Fibroblast of lung (primary cell): Measurements from ENCODE around the gene CCDC57. TPM values are rescaled to one million over a fixed set of nuclear protein-coding genes. Genes with fewer than 3 reads are reported as not detected.
A peak's percentile ranks its signal among the peaks of the same experiment; 100 is the strongest.

Source experiments
- DNase-seq, 2 donors: peaks; one replicate each; pipeline versions ENCODE4 v3.0.0 to v3.0.0-alpha.2; 2010; ENCODE audit warnings: low read depth in 2 of 2
- H2AFZ ChIP-seq: 2 replicates; pipeline ENCODE4 v1.5.1; 2012; ENCODE audit warnings: low read length, control low read depth, inconsistent platforms
- H3K27ac ChIP-seq: 2 replicates; pipeline ENCODE4 v1.5.1; 2011; ENCODE audit warnings: low read length, control low read depth; ENCODE audit not compliant: insufficient read depth
- H3K27me3 ChIP-seq: 2 replicates; pipeline ENCODE4 v1.5.1; 2011; ENCODE audit warnings: mild to moderate bottlenecking, low read length; ENCODE audit not compliant: control insufficient read depth, insufficient read depth
- H3K36me3 ChIP-seq: 2 replicates; pipeline ENCODE4 v1.5.1; 2011; ENCODE audit warnings: low read length; ENCODE audit not compliant: control insufficient read depth, insufficient read depth
- H3K4me1 ChIP-seq: 2 replicates; pipeline ENCODE4 v1.5.1; 2011; ENCODE audit warnings: low read length; ENCODE audit not compliant: control insufficient read depth, insufficient read depth; ENCODE audit errors: extremely low read depth
- H3K4me2 ChIP-seq: 2 replicates; pipeline ENCODE4 v1.5.1; 2011; ENCODE audit warnings: low read length, control low read depth; ENCODE audit not compliant: insufficient read depth; ENCODE audit errors: extremely low read depth
- H3K4me3 ChIP-seq, 4 experiments: fragments of 200-600 bp in 1 of 4; sonication (generic) in 1 of 4; replicated peaks in 1 of 4; 2 replicates each; pipeline ENCODE4 v1.5.1; 2011 to 2016; ENCODE audit warnings: low read length in 4 of 4, low read depth in 3 of 4, mild to moderate bottlenecking in 3 of 4, control low read depth in 2 of 4, inconsistent platforms in 1 of 4, mixed read lengths in 1 of 4; ENCODE audit not compliant: insufficient read depth in 1 of 4; ENCODE audit errors: control extremely low read depth in 1 of 4
- H3K79me2 ChIP-seq: 2 replicates; pipeline ENCODE4 v1.5.1; 2012; ENCODE audit warnings: mild to moderate bottlenecking, low read length, inconsistent platforms; ENCODE audit not compliant: control insufficient read depth, insufficient read depth
- H3K9ac ChIP-seq: 2 replicates; pipeline ENCODE4 v1.5.1; 2011; ENCODE audit warnings: mild to moderate bottlenecking, low read length, control low read depth; ENCODE audit not compliant: insufficient read depth
- H3K9me3 ChIP-seq: 2 replicates; pipeline ENCODE4 v1.5.1; 2012; ENCODE audit warnings: low read depth, low read length; ENCODE audit not compliant: control insufficient read depth, insufficient read depth
- H4K20me1 ChIP-seq: 2 replicates; pipeline ENCODE4 v1.5.1; 2011; ENCODE audit warnings: low read length; ENCODE audit not compliant: control insufficient read depth, insufficient read depth; ENCODE audit errors: extremely low read depth
- CTCF ChIP-seq, 2 donors: IDR thresholded peaks in 1 of 2; conservative IDR thresholded peaks in 1 of 2; 1 replicate in 1 of 2; 2 replicates in 1 of 2; pipeline ENCODE4 v1.5.1; 2011 to 2012; ENCODE audit warnings: low read length in 2 of 2, control low read depth in 1 of 2, inconsistent platforms in 1 of 2, low read depth in 1 of 2, mild to moderate bottlenecking in 1 of 2
- EZH2 ChIP-seq: IDR thresholded peaks from 2 replicates; pipeline ENCODE4 v1.5.1; 2012; ENCODE audit warnings: low read length, control low read depth, mild to moderate bottlenecking; ENCODE audit errors: missing control alignments
- polyA plus RNA-seq, 2 donors: library from polyadenylated mRNA; depleted of rRNA in 1 of 2; stranded (reverse) in 1 of 2; unstranded in 1 of 2; fragments of >200 nt; gene quantifications; 2 replicates each; pipeline ENCODE4 v1.2.1, GENCODE V29; 2011 to 2012; ENCODE audit warnings: missing spikeins in 1 of 2
- total RNA-seq: library from RNA; depleted of rRNA; stranded (reverse); fragments of >200 nt; gene quantifications from 2 replicates; pipeline ENCODE4 v1.2.1, GENCODE V29; 2014

CCDC57 gene
- total and polyA plus RNA-seq, 2 donors (not counting 1 experiment from before 2014, with no cell fraction given): 7.1 to 10.1 TPM

- Histone ChIP-seq H3K4me1 (peaks cover 47% of the 10 kb centered on the region), H3K9ac (no peak overlapping the region), H3K4me3 (no peak overlapping the region), H3K27me3 (no peaks in the 10 kb centered on the region), H3K79me2 (peaks cover 81% of the 10 kb centered on the region), H3K27ac (no peak overlapping the region), H3K9me3 (no peaks in the 10 kb centered on the region), H4K20me1 (no peaks in the 10 kb centered on the region), H3K36me3 (peaks cover 44% of the 10 kb centered on the region), H3K4me2 (no peak overlapping the region), H2AFZ (no peak overlapping the region)
- DNase-seq: peak; percentile 40 to 64
- TF ChIP-seq CTCF (conservative IDR thresholded peaks at IDR 0.05 in 1 of 2, IDR thresholded peaks at IDR 0.05 in 1 of 2; ENCODE audit: low read depth in 1 of 2, low read length in 2 of 2) (peak; percentile 80), EZH2 (no peak)
Observed at GRCh38 chr17:82236142-82236971, 23.7 kb upstream of the CCDC57 start.

- H3K36me3 ChIP-seq: peaks cover 42% of the 10 kb centered on the region
Observed at GRCh38 chr17:82235775-82236141, 23.1 kb upstream of the CCDC57 start.

More at GRCh38 chr17:82235775-82236141, 23.1 kb upstream of the CCDC57 start:
- Histone ChIP-seq H3K4me2 (no peak overlapping the region), H4K20me1 (no peaks in the 10 kb centered on the region), H3K9ac (no peak overlapping the region), H3K4me3 (no peak overlapping the region), H3K4me1 (peaks cover 41% of the 10 kb centered on the region), H3K27ac (no peak overlapping the region), H3K27me3 (no peaks in the 10 kb centered on the region), H3K79me2 (peaks cover 83% of the 10 kb centered on the region), H3K9me3 (no peaks in the 10 kb centered on the region), H2AFZ (no peak overlapping the region)
- TF ChIP-seq CTCF (conservative IDR thresholded peaks at IDR 0.05 in 1 of 2, IDR thresholded peaks at IDR 0.05 in 1 of 2; ENCODE audit: low read depth in 1 of 2, low read length in 2 of 2) (no peak), EZH2 (no peak)
- DNase-seq: peak in 1 of 2 donors; percentile 31
